SK-N-SH (cell line): ENCODE data around the gene KCNG1. TPM values are rescaled to one million over a fixed set of nuclear protein-coding genes. Genes with fewer than 3 reads are reported as not detected.

ENCODE experiments used
- CTCF ChIA-PET: fragments of 300-600, 350-600 bp; formaldehyde crosslinking; extraction: SDS; loops from one replicate; lab custom pipeline; 2021; lab: Yijun Ruan, JAX
- POLR2A ChIA-PET: fragments of 350-600 bp; sonication (Branson Sonifier 250); formaldehyde crosslinking; extraction: SDS; loops from one replicate; lab custom pipeline; 2020; ENCODE audit warnings: antibody characterized with exemption, inconsistent platforms; lab: Yijun Ruan, JAX
- DNase-seq: peaks from one replicate; pipeline ENCODE4 v3.0.0; 2012
- H2AFZ ChIP-seq: fragments of 200-600 bp; sonication (generic); 2 replicates; pipeline ENCODE4 v1.8.1; 2016; ENCODE audit warnings: antibody characterized with exemption, mild to moderate bottlenecking, low read depth
- H3F3A ChIP-seq: fragments of 200-600 bp; sonication (generic); replicated peaks from 2 replicates; pipeline ENCODE3; 2016; ENCODE audit warnings: antibody characterized with exemption, mild to moderate bottlenecking; ENCODE audit not compliant: insufficient read depth
- H3K27ac ChIP-seq, 2 experiments: fragments of 200-500 bp in 1 of 2; fragments of 200-600 bp in 1 of 2; sonication (Bioruptor generic) in 1 of 2; sonication (generic), shearing (Covaris generic) in 1 of 2; 2 replicates each; pipeline versions ENCODE4 v1.5.1 to v1.6.1; 2014 to 2016; ENCODE audit warnings: low read depth in 2 of 2, inconsistent platforms in 1 of 2, low read length in 1 of 2, mild to moderate bottlenecking in 1 of 2, mixed read lengths in 1 of 2
- H3K27me3 ChIP-seq: fragments of 200-600 bp; sonication (generic), shearing (Covaris generic); 2 replicates; pipeline ENCODE4 v1.6.1; 2016; ENCODE audit warnings: mixed run types; ENCODE audit not compliant: insufficient read depth
- H3K36me3 ChIP-seq, 2 experiments: fragments of 200-500 bp in 1 of 2; fragments of 200-600 bp in 1 of 2; sonication (Bioruptor generic) in 1 of 2; sonication (generic) in 1 of 2; replicated peaks in 1 of 2; 2 replicates each; pipeline versions ENCODE3 to v1.5.1; 2014 to 2016; ENCODE audit warnings: low read length in 1 of 2, mild to moderate bottlenecking in 1 of 2; ENCODE audit not compliant: insufficient read depth in 2 of 2, control insufficient read depth in 1 of 2
- H3K4me1 ChIP-seq, 2 experiments: fragments of 200-500 bp in 1 of 2; fragments of 200-600 bp in 1 of 2; sonication (Bioruptor generic) in 1 of 2; sonication (generic), shearing (Covaris generic) in 1 of 2; 2 replicates each; pipeline versions ENCODE4 v1.5.1 to v1.6.1; 2014 to 2016; ENCODE audit warnings: low read depth in 1 of 2, low read length in 1 of 2, mixed run types in 1 of 2; ENCODE audit not compliant: insufficient read depth in 2 of 2, control insufficient read depth in 1 of 2
- H3K4me2 ChIP-seq: fragments of 200-600 bp; sonication (generic), shearing (Covaris generic); 2 replicates; pipeline ENCODE4 v1.6.1; 2017; ENCODE audit warnings: mixed run types
- H3K4me3 ChIP-seq, 2 experiments: fragments of 200-500 bp in 1 of 2; fragments of 200-600 bp in 1 of 2; sonication (Bioruptor generic) in 1 of 2; sonication (generic), shearing (Covaris generic) in 1 of 2; 2 replicates each; pipeline versions ENCODE4 v1.5.1 to v1.8.1; 2014 to 2016; ENCODE audit warnings: low read depth in 2 of 2, inconsistent platforms in 1 of 2, low read length in 1 of 2, mild to moderate bottlenecking in 1 of 2, mixed read lengths in 1 of 2, moderate library complexity in 1 of 2
- H3K79me2 ChIP-seq: fragments of 200-600 bp; sonication (generic); 2 replicates; pipeline ENCODE4 v1.8.1; 2017; ENCODE audit warnings: mild to moderate bottlenecking; ENCODE audit not compliant: insufficient read depth
- H3K9ac ChIP-seq: fragments of 200-600 bp; sonication (generic); 2 replicates; pipeline ENCODE4 v1.6.1; 2017; ENCODE audit warnings: mixed run types
- H3K9me2 ChIP-seq: fragments of 200-600 bp; sonication (generic); 2 replicates; pipeline ENCODE4 v1.6.1; 2017; ENCODE audit warnings: mixed run types
- H3K9me3 ChIP-seq: fragments of 200-600 bp; sonication (generic); 2 replicates; pipeline ENCODE4 v1.6.1; 2017; ENCODE audit warnings: mixed run types, mild to moderate bottlenecking, moderate library complexity
- H4K20me1 ChIP-seq: fragments of 200-600 bp; sonication (generic); 2 replicates; pipeline ENCODE4 v1.6.1; 2017; ENCODE audit warnings: mild to moderate bottlenecking, mixed run types; ENCODE audit not compliant: insufficient read depth
- EZH2phosphoT487 ChIP-seq: fragments of 200-600 bp; sonication (generic); IDR thresholded peaks from 2 replicates; pipeline ENCODE4 v1.6.1; 2017; ENCODE audit warnings: low read depth, mixed run types, mild to moderate bottlenecking, antibody characterized with exemption, moderate library complexity, borderline replicate concordance
- FOXJ3 ChIP-seq: sonication (generic); formaldehyde crosslinking; IDR thresholded peaks from 2 replicates; pipeline ENCODE4 v1.5.1; 2020; ENCODE audit warnings: mild to moderate bottlenecking, missing genetic modification reagents
- FOXM1 ChIP-seq: IDR thresholded peaks from 2 replicates; pipeline ENCODE4 v1.4.0; 2012; ENCODE audit warnings: low read depth, mild to moderate bottlenecking
- GATA2 ChIP-seq: sonication (generic); formaldehyde crosslinking; IDR thresholded peaks from 2 replicates; pipeline ENCODE4 v1.5.0; 2020; ENCODE audit warnings: mild to moderate bottlenecking, missing genetic modification reagents
- JUND ChIP-seq: IDR thresholded peaks from 2 replicates; pipeline ENCODE4 v1.4.0; 2012
- MXI1 ChIP-seq: IDR thresholded peaks from 2 replicates; pipeline ENCODE4 v1.6.1; 2012; ENCODE audit warnings: mild to moderate bottlenecking, low read depth, low read length, improper control_type of control experiment
- NFIC ChIP-seq: IDR thresholded peaks from 2 replicates; pipeline ENCODE4 v1.4.0; 2012; ENCODE audit warnings: borderline replicate concordance
- NRF1 ChIP-seq: IDR thresholded peaks from 2 replicates; pipeline ENCODE4 v1.6.1; 2012; ENCODE audit warnings: low read depth, mild to moderate bottlenecking, low read length
- RCOR1 ChIP-seq: fragments of 150-350 bp; IDR thresholded peaks from 2 replicates; pipeline ENCODE4 v1.6.1; 2017; ENCODE audit warnings: antibody characterized with exemption, low read length
- RFX5 ChIP-seq: IDR thresholded peaks from 2 replicates; pipeline ENCODE4 v1.6.1; 2012; ENCODE audit warnings: mild to moderate bottlenecking, improper control_type of control experiment, low read length
- SMC3 ChIP-seq: IDR thresholded peaks from 2 replicates; pipeline ENCODE4 v1.6.1; 2012; ENCODE audit warnings: low read depth, low read length, improper control_type of control experiment
- TAF1 ChIP-seq: IDR thresholded peaks from 2 replicates; pipeline ENCODE4 v1.6.1; 2012; ENCODE audit warnings: low read depth, mild to moderate bottlenecking, low read length, moderate library complexity, borderline replicate concordance
- TEAD4 ChIP-seq: IDR thresholded peaks from 2 replicates; pipeline ENCODE4 v1.4.0; 2012; ENCODE audit warnings: mild to moderate bottlenecking, borderline replicate concordance; ENCODE audit not compliant: insufficient read depth
- WGBS: methylation state at CpG from one replicate; pipeline ENCODE4 v1.1.6; 2017; ENCODE audit warnings: low lambda C conversion rate; 5-methylcytosine and 5-hydroxymethylcytosine counted together
- polyA plus RNA-seq, 3 experiments: library from polyadenylated mRNA; depleted of rRNA; stranded (reverse); fragments of >200 nt; gene quantifications; 2 replicates each; pipeline ENCODE4 v1.2.3, GENCODE V29; 2012
- TF ChIP-seq, protein P1 (sequence below): IDR thresholded peaks from 2 replicates; pipeline ENCODE4 v1.4.0; 2012; ENCODE audit warnings: low read depth, borderline replicate concordance
- TF ChIP-seq, protein P2 (sequence below): IDR thresholded peaks from 2 replicates; pipeline ENCODE4 v1.4.0; 2012; ENCODE audit warnings: low read depth
- TF ChIP-seq, protein P3 (sequence below): IDR thresholded peaks from 2 replicates; pipeline ENCODE4 v1.6.1; 2012; ENCODE audit warnings: mild to moderate bottlenecking, low read depth, low read length, moderate library complexity
- TF ChIP-seq, protein P4 (sequence below): fragments of 150-350 bp; IDR thresholded peaks from 2 replicates; pipeline ENCODE4 v1.6.1; 2017; ENCODE audit warnings: antibody characterized with exemption, low read length, low read depth, borderline replicate concordance
- TF ChIP-seq, protein P5 (sequence below): IDR thresholded peaks from 2 replicates; pipeline ENCODE4; 2012
- TF ChIP-seq, protein P6 (sequence below): fragments of 150-350 bp; IDR thresholded peaks from 2 replicates; pipeline ENCODE4 v1.6.1; 2016; ENCODE audit warnings: mild to moderate bottlenecking, low read depth, low read length

The KCNG1 gene
- polyA plus RNA-seq, 1 of the 3 experiments (the other 2 are of a cell fraction): 13.8 TPM

DNA sequence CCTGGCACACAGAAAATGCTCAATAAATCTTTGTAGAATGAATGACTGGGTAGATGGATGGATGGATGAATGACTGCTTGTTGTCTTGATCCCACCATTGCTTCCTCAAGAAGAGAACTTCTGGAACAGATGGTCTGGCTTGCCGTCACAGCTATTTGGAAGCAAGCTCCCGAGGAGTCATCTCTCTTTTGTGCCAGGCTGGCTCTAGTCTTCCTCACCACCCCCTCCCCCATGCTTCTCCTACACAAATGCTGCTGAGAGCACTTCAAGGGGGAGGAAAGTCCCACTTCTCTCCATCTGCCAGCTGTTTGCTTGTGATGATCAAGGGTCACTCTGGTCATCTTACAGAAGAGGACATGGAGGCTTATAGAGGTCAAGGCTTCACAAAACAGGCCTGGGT lies 11.6 kb upstream of the KCNG1 start (continued):
- TF ChIP-seq, protein P1, sequence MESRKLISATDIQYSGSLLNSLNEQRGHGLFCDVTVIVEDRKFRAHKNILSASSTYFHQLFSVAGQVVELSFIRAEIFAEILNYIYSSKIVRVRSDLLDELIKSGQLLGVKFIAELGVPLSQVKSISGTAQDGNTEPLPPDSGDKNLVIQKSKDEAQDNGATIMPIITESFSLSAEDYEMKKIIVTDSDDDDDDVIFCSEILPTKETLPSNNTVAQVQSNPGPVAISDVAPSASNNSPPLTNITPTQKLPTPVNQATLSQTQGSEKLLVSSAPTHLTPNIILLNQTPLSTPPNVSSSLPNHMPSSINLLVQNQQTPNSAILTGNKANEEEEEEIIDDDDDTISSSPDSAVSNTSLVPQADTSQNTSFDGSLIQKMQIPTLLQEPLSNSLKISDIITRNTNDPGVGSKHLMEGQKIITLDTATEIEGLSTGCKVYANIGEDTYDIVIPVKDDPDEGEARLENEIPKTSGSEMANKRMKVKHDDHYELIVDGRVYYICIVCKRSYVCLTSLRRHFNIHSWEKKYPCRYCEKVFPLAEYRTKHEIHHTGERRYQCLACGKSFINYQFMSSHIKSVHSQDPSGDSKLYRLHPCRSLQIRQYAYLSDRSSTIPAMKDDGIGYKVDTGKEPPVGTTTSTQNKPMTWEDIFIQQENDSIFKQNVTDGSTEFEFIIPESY: no peak

DNA sequence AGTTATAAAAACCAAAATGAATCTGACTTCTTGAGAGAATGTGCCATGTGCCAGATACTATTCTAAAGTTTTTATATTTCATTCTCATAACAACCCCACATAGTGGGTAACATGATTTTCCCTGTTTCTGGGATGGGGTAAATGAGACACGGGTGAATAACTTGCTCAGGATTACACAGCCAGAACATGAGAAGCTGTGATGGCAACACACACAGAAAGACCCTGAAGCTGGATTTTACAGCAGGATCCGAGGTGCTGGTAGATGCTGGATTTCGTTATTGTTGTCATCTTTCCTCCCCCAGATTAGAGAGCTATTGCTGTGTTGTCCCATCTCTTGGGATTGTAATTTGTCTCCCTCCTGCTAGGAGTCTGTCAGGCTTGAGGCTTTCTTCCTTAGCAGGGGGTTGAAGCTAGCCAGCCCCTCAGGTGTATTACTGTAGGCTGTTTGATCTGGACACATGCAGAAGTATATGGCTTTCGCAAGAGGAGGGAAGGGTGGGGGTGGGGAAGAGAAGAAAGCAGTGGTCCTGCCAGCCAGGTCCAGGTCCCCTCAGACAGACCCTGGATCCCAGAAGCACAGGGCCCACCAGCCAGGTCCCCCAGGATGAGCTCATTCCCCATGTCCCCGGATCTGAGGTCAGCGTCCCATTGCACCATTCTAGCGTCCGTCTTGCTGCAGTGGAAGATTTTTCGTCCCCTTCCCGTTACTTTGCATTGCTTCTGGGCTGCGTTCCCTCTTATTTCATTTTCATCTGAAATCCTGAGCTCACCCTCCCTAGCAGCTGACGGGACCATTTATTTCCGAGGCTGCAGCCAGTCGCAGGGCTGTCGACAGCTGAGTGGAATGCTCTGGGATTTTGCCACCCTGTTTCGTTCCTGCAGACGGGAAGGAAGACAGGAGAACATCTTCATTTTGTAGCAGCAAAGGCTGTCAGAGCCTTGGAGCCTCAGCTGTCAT lies 7.3 kb upstream of the KCNG1 start:
- no peaks in the 10 kb centered on the region for H3K36me3 ChIP-seq

More for the DNA sequence above, 7.3 kb upstream of the KCNG1 start:
- Histone ChIP-seq H2AFZ (no peak overlapping the region), H3K9me2 (no peaks in the 10 kb centered on the region), H3K27me3 (no peaks in the 10 kb centered on the region; the same call in 1 of the 2 replicates), H3K79me2 (no peaks in the 10 kb centered on the region), H4K20me1 (no peaks in the 10 kb centered on the region), H3K4me1 (peaks cover 0 to 18% of the 10 kb centered on the region in 2 experiments; a peak in 2 of 4 replicates), H3K4me3 (no peak overlapping the region), H3F3A (peaks cover 5% of the 10 kb centered on the region), H3K9me3 (no peaks in the 10 kb centered on the region), H3K9ac (no peak overlapping the region), H3K4me2 (no peak overlapping the region), H3K27ac (no peak overlapping the region)
- CTCF ChIA-PET: interaction anchor here (0.6 to 1.9 kb wide), 12 partner anchors 7 to 813 kb away, joined by 3 to 11 read pairs (median 3); no protein-coding TSS in a partner anchor
- POLR2A ChIA-PET: interaction anchor here (1.3 kb wide), 1 partner anchor 99 kb away, joined by 3 read pairs; no protein-coding TSS in a partner anchor
- no peak for TF ChIP-seq NFIC
- TF ChIP-seq, protein P2, sequence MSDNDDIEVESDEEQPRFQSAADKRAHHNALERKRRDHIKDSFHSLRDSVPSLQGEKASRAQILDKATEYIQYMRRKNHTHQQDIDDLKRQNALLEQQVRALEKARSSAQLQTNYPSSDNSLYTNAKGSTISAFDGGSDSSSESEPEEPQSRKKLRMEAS: no peak
- TF ChIP-seq TEAD4: no peak
- TF ChIP-seq, protein P3, sequence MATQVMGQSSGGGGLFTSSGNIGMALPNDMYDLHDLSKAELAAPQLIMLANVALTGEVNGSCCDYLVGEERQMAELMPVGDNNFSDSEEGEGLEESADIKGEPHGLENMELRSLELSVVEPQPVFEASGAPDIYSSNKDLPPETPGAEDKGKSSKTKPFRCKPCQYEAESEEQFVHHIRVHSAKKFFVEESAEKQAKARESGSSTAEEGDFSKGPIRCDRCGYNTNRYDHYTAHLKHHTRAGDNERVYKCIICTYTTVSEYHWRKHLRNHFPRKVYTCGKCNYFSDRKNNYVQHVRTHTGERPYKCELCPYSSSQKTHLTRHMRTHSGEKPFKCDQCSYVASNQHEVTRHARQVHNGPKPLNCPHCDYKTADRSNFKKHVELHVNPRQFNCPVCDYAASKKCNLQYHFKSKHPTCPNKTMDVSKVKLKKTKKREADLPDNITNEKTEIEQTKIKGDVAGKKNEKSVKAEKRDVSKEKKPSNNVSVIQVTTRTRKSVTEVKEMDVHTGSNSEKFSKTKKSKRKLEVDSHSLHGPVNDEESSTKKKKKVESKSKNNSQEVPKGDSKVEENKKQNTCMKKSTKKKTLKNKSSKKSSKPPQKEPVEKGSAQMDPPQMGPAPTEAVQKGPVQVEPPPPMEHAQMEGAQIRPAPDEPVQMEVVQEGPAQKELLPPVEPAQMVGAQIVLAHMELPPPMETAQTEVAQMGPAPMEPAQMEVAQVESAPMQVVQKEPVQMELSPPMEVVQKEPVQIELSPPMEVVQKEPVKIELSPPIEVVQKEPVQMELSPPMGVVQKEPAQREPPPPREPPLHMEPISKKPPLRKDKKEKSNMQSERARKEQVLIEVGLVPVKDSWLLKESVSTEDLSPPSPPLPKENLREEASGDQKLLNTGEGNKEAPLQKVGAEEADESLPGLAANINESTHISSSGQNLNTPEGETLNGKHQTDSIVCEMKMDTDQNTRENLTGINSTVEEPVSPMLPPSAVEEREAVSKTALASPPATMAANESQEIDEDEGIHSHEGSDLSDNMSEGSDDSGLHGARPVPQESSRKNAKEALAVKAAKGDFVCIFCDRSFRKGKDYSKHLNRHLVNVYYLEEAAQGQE: no peak
- TF ChIP-seq, protein P4, sequence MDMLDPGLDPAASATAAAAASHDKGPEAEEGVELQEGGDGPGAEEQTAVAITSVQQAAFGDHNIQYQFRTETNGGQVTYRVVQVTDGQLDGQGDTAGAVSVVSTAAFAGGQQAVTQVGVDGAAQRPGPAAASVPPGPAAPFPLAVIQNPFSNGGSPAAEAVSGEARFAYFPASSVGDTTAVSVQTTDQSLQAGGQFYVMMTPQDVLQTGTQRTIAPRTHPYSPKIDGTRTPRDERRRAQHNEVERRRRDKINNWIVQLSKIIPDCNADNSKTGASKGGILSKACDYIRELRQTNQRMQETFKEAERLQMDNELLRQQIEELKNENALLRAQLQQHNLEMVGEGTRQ: no peak
- TF ChIP-seq, protein P5, sequence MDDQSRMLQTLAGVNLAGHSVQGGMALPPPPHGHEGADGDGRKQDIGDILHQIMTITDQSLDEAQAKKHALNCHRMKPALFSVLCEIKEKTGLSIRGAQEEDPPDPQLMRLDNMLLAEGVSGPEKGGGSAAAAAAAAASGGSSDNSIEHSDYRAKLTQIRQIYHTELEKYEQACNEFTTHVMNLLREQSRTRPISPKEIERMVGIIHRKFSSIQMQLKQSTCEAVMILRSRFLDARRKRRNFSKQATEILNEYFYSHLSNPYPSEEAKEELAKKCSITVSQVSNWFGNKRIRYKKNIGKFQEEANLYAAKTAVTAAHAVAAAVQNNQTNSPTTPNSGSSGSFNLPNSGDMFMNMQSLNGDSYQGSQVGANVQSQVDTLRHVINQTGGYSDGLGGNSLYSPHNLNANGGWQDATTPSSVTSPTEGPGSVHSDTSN: no peak
- TF ChIP-seq FOXM1: no peak
- no peak for TF ChIP-seq EZH2phosphoT487
- TF ChIP-seq, protein P6, sequence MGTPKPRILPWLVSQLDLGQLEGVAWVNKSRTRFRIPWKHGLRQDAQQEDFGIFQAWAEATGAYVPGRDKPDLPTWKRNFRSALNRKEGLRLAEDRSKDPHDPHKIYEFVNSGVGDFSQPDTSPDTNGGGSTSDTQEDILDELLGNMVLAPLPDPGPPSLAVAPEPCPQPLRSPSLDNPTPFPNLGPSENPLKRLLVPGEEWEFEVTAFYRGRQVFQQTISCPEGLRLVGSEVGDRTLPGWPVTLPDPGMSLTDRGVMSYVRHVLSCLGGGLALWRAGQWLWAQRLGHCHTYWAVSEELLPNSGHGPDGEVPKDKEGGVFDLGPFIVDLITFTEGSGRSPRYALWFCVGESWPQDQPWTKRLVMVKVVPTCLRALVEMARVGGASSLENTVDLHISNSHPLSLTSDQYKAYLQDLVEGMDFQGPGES: no peak
- no peak for TF ChIP-seq GATA2 (CRISPR knock-in tag)
- no peak for TF ChIP-seq JUND
- no peak for TF ChIP-seq SMC3
- no peak for TF ChIP-seq FOXJ3
- no peak for TF ChIP-seq RFX5
- TF ChIP-seq TAF1: no peak
- TF ChIP-seq RCOR1: no peak
- no peak for TF ChIP-seq MXI1
- no peak for TF ChIP-seq NRF1
- no peak for DNase-seq
- 75% methylated on average over 17 of the region's 17 CpGs for WGBS
